SKM-1 (cell line): ENCODE measurements around the gene EML4.
"Not testable (repeated sequence)": the region's sequence is repeated elsewhere in the genome, so short reads cannot be mapped to it uniquely, and the experiment has no call there.

Experiments used
- DNase-seq: peaks from one replicate; lab custom pipeline; 2025; ENCODE audit not compliant: unreplicated experiment; lab: John Stamatoyannopoulos, UW

EML4 gene

DNA sequence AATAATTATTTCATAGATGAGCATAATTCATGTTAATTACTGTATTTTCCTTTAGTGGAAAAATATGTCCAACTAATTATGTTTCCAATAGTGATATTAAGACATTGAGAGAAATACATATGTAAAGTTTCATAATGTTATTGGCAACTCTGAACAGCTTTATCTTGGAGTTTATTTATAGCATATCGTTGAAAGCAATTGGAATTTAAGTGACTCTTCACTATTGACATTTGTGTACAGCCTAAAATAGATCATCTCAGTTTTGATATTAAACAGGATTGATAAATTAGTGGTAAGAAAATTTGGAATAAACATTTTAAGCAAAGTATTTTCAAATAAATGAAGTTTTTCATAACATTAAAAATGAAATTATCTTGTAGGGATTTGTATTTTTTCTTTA, 79.7 kb downstream of the EML4 start:
- no peak for DNase-seq

DNA sequence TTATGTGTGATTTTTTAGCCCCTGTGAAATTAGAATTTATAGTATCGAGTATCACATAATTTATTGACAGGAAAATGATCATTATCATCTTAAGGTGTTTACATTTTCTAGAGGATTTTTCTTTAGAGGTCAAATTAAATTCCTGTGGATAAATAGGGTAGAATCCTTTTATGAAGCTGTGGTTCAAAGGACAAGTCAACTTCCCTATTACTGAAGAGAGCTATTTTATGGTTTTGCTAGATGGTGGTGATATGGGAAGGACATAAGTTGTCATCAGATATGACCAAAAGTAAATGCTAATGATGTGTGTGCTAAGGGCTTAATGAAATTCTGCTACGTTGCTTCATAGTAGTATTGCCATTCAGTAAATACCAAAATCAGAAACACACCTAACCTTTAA, 80.1 kb downstream of the EML4 start:
- no peak for DNase-seq

DNA sequence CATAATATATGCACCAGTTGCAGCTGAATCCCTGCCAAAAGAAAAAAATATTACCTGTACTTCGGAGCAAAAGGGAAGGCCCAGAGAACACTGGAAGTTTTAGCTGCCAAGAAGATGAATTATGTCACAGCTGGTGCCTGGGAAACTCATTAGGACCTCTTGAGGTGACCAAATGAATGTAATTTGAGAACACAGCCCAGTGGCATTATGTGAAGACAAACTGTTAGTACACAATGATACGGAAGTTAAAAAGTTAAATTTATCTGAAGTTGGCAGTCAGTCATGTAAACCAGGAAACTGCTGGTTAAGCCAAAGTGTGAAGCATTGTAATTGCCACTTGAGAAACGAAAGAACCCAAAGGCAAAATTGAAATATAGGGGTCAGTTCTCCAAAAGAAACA, 80.7 kb downstream of the EML4 start:
- DNase-seq: no peak

DNA sequence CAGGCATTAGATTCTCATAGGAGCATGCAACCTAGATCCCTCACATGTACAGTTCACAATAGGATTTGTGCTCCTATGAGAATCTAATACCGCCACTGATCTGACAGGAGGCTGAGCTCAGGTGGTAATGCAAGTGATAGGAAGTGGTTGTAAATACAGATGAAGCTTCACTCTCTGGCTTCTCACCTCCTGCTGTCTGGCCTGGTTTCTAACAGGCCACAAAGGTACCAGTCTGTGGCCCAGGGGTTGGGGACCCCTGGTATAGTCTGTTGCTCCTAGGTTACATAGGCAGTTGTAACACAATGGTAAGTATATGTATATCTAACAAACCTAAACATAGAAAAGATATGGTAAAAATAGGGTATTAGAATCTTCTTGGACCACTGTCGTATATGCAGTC, 81.8 kb downstream of the EML4 start:
- DNase-seq: no peak

DNA sequence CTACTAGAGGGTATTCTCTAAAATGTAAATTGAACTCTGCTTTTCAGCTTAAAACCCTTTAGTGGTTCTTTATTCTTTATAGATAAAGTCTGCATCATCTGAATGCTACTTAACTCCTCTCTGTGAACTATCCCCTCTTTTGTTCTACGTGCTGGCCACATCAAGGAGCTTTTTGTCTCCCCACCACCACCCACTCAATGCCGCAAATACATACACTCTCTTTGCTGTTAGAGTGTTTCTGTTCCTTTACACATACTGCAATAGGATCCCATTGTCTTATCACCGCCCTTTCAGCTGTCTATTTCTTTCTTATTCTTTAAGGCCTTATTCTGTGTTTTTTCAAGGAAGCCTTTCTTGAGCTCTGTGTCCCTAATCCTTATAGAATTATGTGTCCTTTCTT, 83.3 kb downstream of the EML4 start:
- no peak for DNase-seq

DNA sequence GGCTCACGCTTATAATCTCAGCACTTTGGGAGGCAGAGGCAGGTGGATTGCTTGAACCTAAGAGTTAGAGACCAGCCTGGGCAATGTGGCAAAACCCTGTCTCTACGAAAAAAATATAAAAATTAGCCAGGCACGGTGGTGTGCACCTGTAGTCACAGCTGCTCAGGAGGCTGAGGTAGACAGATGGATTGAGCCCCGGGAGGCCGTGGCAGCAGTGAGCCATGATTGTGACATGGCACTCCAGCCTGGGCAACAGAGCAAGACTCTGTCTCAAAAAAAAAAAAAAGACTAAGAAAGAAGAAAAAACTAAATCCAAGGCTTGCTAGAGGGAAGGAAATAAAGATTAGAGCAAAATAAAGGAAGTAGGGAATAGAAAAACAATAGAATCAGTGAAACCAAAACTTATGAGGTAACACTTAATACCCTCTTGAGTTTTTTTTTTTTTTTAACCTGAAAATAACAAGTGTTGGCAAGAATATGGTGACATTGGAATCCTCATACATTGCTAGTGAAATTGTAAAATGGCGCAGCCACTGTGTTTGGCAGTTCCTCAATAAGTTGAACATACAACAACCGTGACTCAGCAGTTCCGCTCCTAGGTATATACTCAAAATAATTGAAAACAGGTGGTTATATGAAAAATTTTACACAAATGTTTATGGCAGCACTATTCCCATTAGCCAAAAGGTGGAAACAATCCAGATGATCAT, 85.2 kb downstream of the EML4 start:
- DNase-seq: no peak

DNA sequence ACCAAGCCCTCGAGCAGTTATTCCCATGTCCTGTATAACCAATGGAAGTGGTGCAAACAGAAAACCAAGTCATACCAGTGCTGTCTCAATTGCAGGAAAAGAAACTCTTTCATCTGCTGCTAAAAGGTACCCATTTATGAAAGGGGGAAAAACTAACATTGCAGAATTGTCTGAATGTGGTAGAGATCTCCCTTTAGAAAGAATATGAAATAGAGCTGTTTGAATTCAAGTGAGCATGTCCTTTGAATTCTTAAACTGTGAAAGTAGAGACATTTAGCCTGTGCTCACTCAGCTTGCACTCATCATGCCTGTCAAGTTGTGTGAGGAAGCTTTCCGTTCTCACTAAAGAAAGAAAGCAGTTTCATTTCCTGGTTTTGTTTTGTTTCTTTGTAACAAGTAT, 87.4 kb downstream of the EML4 start:
- DNase-seq: no peak

DNA sequence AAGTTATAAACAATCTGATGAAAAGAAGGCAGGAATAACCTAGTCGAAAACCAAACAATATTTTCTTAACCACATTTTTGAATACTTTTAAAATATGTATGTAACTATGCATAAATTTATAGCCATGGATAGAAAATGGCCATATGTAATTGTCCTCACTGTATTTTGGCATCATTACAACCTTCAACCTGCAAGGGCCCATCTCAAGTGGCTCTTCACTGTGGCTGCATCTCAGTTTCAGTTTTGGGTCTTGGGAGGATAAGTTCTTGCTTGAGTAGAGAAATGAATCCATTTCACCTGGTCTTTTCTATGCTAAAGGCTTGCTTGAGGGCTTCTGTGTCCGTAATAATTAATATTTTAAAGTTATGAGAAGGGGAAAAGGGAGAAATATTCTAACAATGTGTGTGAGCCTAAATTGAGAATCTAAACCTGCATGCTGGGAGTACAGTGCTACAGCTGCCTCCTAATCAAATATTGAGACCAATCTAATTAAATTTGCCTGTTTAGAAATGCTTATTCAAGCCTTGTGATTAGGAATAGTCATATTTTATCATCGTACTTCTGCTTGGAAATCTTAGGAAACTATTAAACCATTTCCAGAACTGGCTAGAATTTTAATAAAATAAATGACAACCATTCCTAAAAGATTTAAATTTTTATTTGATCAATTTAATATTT, 92.5 kb downstream of the EML4 start:
- no peak for DNase-seq

DNA sequence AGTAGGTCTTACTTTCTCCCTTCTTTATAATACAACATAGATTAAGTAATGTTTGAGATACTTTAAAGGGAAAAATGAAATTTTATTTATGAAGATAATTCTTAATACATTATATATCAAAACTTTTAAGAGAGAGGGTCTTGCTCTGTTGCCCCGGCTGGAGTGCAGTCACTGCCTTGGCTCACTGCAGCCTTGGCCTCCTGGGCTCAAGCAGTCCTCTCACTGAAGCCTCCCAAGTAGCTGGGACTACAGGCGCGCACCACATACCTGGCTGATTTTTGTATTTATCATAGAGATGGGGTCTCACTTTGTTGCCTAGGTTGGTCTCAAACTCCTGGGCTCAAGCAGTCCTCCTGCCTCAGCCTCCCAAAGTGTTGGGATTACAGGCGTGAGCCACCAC, 97.1 kb downstream of the EML4 start:
- no peak for DNase-seq

DNA sequence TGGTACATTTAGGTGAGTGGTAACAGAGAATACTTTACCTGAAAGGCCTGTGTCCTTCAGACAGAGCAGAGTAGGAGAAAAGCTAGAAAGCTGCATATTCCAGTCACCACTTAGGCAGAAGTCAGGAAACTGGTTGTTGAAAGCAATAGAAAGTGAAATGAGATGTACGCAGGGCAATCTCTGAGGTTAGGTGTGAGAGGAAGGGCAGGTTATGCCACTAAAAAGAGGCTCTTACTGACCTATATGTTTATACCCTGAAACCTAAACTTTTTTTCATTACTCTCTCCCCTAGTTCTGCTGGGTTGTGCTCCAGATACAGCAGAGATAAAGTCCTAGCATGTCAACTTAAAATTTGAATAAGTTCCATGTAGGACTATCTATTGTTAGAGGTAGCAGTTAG, 98.4 kb downstream of the EML4 start:
- no peak for DNase-seq

DNA sequence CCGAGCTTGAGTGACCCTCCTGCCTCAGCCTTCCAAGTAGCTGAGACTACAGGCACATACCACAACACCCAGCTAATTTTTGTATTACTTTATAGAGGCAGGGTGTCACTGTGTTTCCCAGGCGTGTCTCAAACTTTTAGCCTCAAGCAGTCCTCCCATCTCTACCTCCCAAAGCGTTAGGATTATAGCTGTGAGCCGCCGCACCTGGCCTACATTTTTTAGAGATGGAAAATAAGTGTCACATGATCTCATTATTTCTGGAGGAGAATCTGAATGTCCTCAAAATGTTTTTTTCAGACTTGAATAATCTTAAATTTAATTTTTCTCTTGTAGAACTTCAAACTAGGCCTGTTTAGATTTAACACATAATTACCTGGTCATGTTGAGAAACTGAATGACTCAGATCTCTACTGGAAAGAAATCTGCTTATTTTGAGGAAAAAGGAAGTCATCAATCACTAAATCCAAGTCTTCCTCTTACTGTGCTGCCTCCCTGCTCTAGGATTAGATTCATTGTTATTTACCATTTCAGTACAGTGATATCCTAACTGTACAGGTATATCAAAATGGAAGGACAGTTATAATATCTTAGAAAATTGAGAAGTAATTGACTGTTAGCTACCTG, 99.5 kb downstream of the EML4 start:
- DNase-seq: no peak

DNA sequence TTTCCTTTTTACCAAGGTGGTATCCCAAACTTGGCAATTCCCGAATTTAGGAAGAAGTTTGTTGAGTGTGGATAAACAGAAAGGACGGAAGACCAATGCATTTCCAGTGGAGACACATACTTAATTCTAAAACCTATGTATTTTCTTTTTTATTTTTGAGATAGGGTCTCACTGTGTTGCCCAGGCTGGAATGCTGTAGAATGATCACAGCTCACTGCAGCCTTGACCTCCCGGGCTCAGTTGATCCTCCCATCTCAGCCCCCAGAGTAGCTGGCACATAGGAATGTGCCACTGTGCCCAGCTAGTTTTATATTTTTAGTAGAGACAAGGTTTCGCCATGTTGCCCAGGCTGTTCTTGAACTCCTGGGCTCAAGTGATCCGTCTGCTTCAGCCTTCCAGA, 101.6 kb downstream of the EML4 start:
- DNase-seq: no peak

DNA sequence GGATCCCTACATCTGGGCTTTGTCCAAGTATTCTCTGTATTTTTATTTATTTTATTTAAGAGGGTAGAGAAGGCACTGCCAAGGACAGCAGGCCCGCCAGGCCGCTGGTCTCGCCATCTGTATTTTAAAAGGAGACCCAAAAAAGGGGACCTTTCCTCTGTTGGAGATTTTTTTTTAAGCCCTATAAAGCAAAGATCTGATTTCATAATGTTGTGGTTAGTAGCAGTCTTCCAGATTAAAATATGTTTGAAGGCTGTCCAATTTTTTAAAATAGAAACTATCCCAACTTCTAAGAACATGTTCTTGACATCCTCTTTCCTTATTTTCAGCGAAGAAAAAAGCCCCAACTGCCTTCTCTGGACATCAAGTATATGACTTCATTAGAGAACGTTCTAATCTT, 102.1 kb downstream of the EML4 start:
- DNase-seq: not testable (repeated sequence)

DNA sequence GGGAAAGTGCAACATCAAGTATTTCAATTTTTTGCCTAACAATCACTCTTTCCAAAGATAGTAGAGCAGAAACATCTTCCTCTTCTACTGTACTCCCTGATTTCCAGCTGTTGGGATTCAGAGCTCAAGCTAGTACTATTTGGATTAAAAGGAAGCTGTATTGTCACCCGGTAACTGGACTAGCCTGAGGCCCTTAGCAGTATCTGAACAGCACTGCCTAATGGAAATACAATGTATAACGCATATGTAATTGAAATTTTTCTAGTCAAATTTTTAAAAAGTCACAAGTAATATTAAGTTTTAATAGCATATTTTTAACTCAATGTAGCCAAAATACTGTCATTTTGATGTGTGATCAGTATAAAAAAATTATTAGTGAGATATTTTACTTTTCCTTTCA, 105.7 kb downstream of the EML4 start:
- no peak for DNase-seq

DNA sequence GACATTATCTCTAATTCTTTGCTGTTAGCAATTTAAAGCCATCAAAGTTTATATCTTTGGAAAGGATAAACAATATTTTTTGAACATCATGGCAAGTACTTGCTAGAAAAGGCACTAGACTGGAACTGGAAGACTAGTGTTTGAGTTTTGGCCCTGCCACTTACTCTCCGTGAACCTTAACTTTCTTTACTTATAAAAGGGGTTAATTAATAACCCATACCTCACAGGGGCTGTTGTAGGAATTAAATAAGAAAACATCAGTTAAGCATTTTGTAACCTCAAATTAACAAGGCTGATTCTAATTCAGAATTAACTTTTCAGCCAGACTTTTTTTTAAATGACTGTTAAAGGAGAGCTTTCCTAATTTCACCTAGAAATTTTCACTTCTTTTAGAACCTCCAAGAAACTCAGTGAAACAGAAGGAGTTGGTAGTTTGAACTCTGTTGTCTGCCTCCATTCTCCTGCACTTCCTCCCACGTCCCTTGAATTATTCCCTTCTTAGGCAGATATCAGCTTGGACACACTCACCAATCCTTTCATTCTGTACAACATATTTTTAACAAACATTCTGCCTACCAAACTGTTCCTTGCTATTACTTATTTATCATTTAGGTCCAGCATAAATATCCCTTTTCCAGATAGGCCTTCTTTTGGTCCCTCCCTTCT, 112.4 kb downstream of the EML4 start:
- DNase-seq: no peak

DNA sequence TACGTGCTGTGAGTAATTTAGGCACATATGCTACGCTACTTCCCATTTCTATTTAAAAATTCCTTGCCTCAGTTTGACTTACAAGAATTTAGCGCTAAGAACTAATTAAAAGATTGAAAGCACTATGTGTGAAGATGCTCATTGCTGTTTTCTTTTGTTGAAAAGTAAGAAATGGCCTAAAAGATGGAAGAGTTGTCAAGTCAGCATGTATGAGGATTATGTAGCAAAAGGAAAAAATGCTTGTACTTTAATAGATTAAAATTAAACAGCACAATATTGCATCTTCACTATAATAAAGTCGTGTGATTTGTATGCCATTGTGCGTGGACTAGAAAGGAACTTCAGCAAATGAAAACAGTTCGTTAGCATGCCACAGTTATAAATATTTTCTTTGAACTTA, 114.9 kb downstream of the EML4 start:
- DNase-seq: no peak

DNA sequence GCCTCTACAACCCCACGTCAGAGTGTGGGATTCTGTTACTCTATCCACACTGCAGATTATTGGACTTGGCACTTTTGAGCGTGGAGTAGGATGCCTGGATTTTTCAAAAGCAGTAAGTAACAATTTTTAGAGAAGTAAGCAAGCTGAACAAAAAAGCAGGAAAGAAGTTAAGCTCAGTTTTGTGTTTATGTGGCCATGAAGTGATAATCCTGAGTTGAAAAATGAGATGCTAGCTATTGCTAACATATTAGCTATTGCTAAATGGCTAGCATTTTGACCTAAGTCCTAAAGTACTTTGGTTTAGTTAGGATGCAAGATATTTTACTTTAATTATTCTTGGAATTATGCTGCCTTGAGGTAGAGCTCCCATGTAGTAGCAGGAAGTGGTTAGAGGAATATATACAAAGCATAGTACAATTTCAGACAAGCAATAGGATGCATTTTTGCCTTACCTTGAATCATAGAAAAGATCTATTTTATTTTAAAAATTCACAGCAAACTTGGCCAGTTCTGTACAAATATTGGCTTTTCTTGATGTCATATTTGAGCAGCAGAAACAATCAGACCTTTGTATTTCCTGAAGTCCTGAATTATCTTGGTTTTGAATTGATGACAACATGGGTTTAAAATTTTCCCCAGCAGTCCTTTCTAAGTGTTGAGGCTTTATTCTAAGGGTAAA, 117.3 kb downstream of the EML4 start:
- DNase-seq: no peak

DNA sequence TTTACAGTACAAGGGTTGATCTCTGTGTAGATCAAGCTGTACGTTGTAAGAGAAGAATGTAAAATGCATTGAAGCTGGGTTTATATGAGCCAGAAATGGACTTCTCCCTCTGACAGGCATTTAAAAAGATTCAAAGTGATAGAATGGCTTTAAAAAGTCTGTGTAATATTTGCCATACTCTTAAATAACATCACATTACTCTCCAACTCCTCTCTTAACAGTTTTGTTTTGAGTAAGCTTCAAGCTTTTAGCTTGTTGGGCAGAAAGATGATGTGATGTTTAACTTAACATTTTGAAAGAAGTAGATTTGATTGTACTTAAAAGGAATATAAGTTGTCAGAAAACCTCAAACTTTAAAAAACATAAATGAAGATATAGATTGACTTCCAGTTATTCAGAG, 119.7 kb downstream of the EML4 start:
- no peak for DNase-seq

DNA sequence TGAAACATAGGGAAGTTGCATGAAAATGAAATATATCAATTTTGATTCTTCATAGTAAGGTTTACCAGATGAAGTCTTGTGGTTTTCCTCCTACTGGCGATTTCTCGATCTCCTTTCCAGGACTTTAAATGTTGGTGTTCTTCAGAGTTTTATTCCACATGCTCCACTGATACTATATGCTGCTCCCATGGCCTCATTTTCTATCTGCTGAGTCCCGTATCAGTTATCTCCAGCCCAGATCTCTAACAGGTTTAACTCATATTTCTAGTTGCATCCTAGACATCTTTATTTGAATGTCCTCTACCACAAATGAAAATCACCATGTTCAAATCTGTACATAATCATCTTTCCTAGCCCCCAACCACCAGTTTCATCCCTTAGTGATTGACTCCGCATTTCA, 120.1 kb downstream of the EML4 start:
- DNase-seq: no peak

DNA sequence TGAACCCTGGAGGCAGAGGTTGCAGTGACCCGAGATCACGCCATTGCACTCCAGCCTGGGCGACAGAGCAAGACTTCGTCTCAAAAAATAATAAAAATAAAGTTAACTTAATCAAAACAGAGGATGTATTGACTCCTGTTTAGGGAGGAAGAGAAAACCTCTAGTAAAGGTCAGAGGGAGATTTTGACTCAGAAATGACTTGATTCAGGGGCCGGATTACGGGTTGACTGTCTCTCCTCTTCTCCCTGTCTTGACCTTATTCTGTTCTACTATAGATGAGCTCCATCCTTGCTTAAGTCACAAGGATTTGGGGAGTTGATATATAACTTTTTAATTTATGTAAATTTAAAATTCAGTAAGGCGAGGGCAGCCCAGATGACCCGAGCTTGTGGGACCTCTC, 120.9 kb downstream of the EML4 start:
- DNase-seq: no peak

DNA sequence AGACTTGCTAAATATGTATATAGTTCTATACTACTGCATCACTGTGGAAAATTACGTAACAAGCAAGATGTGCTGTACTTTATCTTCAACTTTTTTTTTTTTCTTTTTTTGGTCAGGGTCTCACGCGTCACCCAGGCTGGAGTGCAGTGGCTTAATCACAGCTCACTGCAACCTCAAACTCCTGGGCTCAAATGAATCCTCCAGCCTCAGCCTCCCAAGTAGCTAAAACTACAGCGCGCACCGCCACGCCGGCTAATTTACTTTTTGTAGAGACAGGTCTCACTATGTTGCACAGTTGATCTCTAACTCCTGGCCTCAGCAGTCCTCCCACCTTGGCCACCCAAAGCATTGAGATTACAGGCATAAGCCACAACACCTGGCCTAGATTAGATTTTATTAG, 123.9 kb downstream of the EML4 start:
- DNase-seq: no peak

DNA sequence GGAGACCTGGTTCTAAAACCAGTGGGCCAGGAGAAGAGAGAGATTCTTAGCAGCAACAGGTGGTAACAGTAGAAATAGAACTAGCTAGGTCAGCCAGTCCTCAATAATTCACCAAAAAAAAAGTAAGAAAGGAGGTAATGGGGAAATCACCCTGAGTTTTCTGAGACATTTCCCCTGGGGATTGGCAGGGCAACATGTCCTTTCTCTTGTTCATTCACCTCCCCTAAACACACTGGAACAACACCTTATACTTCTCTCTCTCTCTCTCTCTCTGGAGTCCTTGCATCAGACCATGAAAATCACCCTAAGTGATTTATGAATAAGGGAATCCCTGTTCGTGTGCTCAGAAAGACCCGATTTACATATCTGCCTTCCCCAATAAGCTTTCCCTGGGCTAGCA, 127.1 kb downstream of the EML4 start:
- DNase-seq: no peak
